Dedifferentiated amniotic fluid mesenchymal stem cell (primary cell): Measurements from ENCODE around the gene CELF4.

Experiments used
- DNase-seq: peaks from one replicate; pipeline ENCODE4 v3.0.0-alpha.2; 2016; ENCODE audit errors: extremely low spot score

Gene CELF4

GRCh38 chr18:37391698-37392548, 173.7 kb downstream of the CELF4 start:
- DNase-seq, result no peak

- DNase-seq, result no peak
These were observed 174.4 kb downstream of the CELF4 start for GRCh38 chr18:37391156-37391555.

GRCh38 chr18:37390687-37391086, 174.9 kb downstream of the CELF4 start:
- no peak for DNase-seq

GRCh38 chr18:37389684-37390368, 175.8 kb downstream of the CELF4 start:
- DNase-seq, result no peak

GRCh38 chr18:37389041-37389440, 176.6 kb downstream of the CELF4 start:
- no peak for DNase-seq

- no peak for DNase-seq
These were observed 177.2 kb downstream of the CELF4 start for GRCh38 chr18:37388413-37388812.

- DNase-seq, result peak; percentile 46
These were observed 179.5 kb downstream of the CELF4 start for GRCh38 chr18:37385846-37386778.

- DNase-seq, result no peak
These were observed 181.6 kb downstream of the CELF4 start for GRCh38 chr18:37383846-37384595.

GRCh38 chr18:37383036-37383785, 182.4 kb downstream of the CELF4 start:
- DNase-seq, result peak; percentile 48

- DNase-seq, result no peak
These were observed 184.0 kb downstream of the CELF4 start for GRCh38 chr18:37381554-37381953.

GRCh38 chr18:37380546-37381110, 185.0 kb downstream of the CELF4 start:
- no peak for DNase-seq

GRCh38 chr18:37378336-37379010, 187.1 kb downstream of the CELF4 start:
- no peak for DNase-seq

- no peak for DNase-seq
These were observed 190.4 kb downstream of the CELF4 start for GRCh38 chr18:37375181-37375580.

- no peak for DNase-seq
These were observed 197.3 kb downstream of the CELF4 start for GRCh38 chr18:37368110-37368954.

GRCh38 chr18:37364237-37364636, 201.4 kb downstream of the CELF4 start:
- DNase-seq, result no peak

- no peak for DNase-seq
These were observed 203.3 kb downstream of the CELF4 start for GRCh38 chr18:37362158-37362890.

GRCh38 chr18:37361335-37362157, 204.1 kb downstream of the CELF4 start:
- no peak for DNase-seq
